Spleen (tissue), 11 donors: ENCODE measurements around the gene NPM3. TPM values are rescaled to one million over a fixed set of nuclear protein-coding genes. Genes with fewer than 3 reads are reported as not detected.

Experiments
- DNase-seq: peaks from one replicate; pipeline ENCODE4 v3.0.0-alpha.2; 2020
- H3K27ac ChIP-seq, 8 donors: fragments of 200-600 bp; sonication (generic) in 7 of 8; 1 replicate in 4 of 8; 2 replicates in 4 of 8; pipeline versions ENCODE4 v1.5.0 to v1.8.0; 2016 to 2021; ENCODE audit warnings: inconsistent platforms in 4 of 8, mild to moderate bottlenecking in 4 of 8, moderate library complexity in 1 of 8
- H3K27me3 ChIP-seq, 7 donors: fragments of 200-600 bp; sonication (generic) in 6 of 7; replicated peaks in 1 of 7; 1 replicate in 4 of 7; 2 replicates in 3 of 7; pipeline versions ENCODE4 v1.5.0 to v1.8.0; 2016 to 2021; ENCODE audit warnings: inconsistent platforms in 3 of 7, mild to moderate bottlenecking in 1 of 7
- H3K36me3 ChIP-seq, 6 donors: fragments of 200-600 bp; sonication (generic) in 5 of 6; 1 replicate in 4 of 6; 2 replicates in 2 of 6; pipeline versions ENCODE4 v1.5.0 to v1.8.0; 2016 to 2021; ENCODE audit warnings: inconsistent platforms in 2 of 6
- H3K4me1 ChIP-seq, 6 donors: fragments of 200-600 bp; sonication (generic) in 5 of 6; 1 replicate in 3 of 6; 2 replicates in 3 of 6; pipeline versions ENCODE4 v1.5.0 to v1.8.0; 2016 to 2021; ENCODE audit warnings: inconsistent platforms in 3 of 6
- H3K4me3 ChIP-seq, 8 donors: fragments of 200-600 bp; sonication (generic) in 7 of 8; 1 replicate in 4 of 8; 2 replicates in 4 of 8; pipeline versions ENCODE4 v1.5.0 to v1.8.0; 2016 to 2021; ENCODE audit warnings: inconsistent platforms in 4 of 8, mild to moderate bottlenecking in 4 of 8, moderate library complexity in 2 of 8
- H3K9me3 ChIP-seq, 8 donors: fragments of 200-600 bp; sonication (generic) in 7 of 8; 1 replicate in 4 of 8; 2 replicates in 4 of 8; pipeline versions ENCODE4 v1.5.0 to v1.8.0; 2016 to 2021; ENCODE audit warnings: inconsistent platforms in 4 of 8
- POLR2A ChIP-seq, 3 donors: fragments of 450-650 bp; IDR thresholded peaks; one replicate each; pipeline ENCODE4 v1.5.1; 2017; ENCODE audit warnings: antibody characterized with exemption in 3 of 3, mild to moderate bottlenecking in 1 of 3
- POLR2AphosphoS5 ChIP-seq, 3 donors: sonication (generic); formaldehyde crosslinking; IDR thresholded peaks; one replicate each; pipeline ENCODE4 v1.5.1; 2017; ENCODE audit warnings: antibody characterized with exemption in 3 of 3
- WGBS, 5 donors: extraction: QIAGEN DNeasy Blood & Tissue Kit in 3 of 5; methylation state at CpG; one replicate each; pipeline versions ENCODE4 v1.1.5 to v1.1.7; 2013 to 2018; 5-methylcytosine and 5-hydroxymethylcytosine counted together
- intact Hi-C: fragments of 100-400 bp; cut with DNase I; formaldehyde crosslinking; loops from one replicate; pipeline ENCODE4 v1.15.0; 2023; ENCODE audit warnings: low total_unique reads
- polyA plus RNA-seq, 3 donors: library from polyadenylated mRNA; stranded (reverse); fragments of 200-250 nt; gene quantifications; one replicate each; pipeline ENCODE4 v1.2.1, GENCODE V29; 2013
- total RNA-seq, 7 donors: library from RNA; depleted of rRNA in 3 of 7; stranded (reverse); fragments of >200 nt in 3 of 7; fragmentation: NEBNext Ultra II Directional in 4 of 7; extraction: Animal tissue kit (Norgen Biotek cat#: 25700) in 4 of 7; gene quantifications; one replicate each; pipeline versions ENCODE4 v1.1.0 to v1.2.1, GENCODE V29; 2016 to 2021
- TF ChIP-seq, protein P1 (sequence below), 11 experiments: fragments of 200-600 bp in 7 of 11; fragments of 450-650 bp in 4 of 11; sonication (generic) in 4 of 11; IDR thresholded peaks in 8 of 11; conservative IDR thresholded peaks in 3 of 11; 1 replicate in 7 of 11; 2 replicates in 4 of 11; pipeline versions ENCODE4 v1.4.0 to v1.8.0; 2016 to 2021; ENCODE audit warnings: antibody characterized with exemption in 11 of 11, inconsistent platforms in 4 of 11, mild to moderate bottlenecking in 1 of 11
- donor health status: healthy with polysubstance abuse.
- donor health status: DM: no; HTN: no; CAD: no; lungs with moderate emphysema.
- donor health status: DM: no; HTN: no; CAD: no.
- donor health status: Bipolar disorder and iron deficiency.
- donor health status: healthy.
- donor health status: DM: no; HTN: no; CAD: no.
- donor health status: DM: yes; HTN: yes; CAD: no.

NPM3 gene
- total and polyA plus RNA-seq, 10 donors = 16.8 to 54.6 (median 28.6) TPM

DNA sequence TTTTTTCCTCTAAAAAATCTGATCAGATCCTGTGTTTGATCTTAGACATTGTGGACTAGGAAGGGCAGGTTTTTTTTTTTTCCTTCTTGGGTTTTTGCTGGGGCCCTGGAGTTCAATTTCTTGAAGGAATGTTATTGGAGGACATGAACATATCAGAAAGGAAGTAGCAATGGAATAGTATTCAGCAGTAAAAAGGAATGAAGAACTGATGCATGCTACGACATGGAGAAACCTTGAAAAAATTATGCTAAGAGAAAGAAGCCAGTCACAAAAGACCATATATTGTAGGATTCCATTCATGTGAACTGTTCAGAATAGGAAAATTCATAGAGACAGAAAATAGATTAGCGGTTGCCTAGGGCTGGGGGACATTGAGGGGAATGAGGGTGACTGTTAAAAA, 41.3 kb downstream of the NPM3 start:
- Histone ChIP-seq H3K36me3 (no peaks in the 10 kb centered on the region), H3K4me3 (no peak overlapping the region), H3K27ac (no peak overlapping the region), H3K4me1 (no peaks in the 10 kb centered on the region), H3K27me3 (peaks cover 0 to 35% (median 0%) of the 10 kb centered on the region in 7 donors), H3K9me3 (no peaks in the 10 kb centered on the region)
- no peak for TF ChIP-seq POLR2A (IDR thresholded peaks at IDR 0.05)
- TF ChIP-seq, protein P1, sequence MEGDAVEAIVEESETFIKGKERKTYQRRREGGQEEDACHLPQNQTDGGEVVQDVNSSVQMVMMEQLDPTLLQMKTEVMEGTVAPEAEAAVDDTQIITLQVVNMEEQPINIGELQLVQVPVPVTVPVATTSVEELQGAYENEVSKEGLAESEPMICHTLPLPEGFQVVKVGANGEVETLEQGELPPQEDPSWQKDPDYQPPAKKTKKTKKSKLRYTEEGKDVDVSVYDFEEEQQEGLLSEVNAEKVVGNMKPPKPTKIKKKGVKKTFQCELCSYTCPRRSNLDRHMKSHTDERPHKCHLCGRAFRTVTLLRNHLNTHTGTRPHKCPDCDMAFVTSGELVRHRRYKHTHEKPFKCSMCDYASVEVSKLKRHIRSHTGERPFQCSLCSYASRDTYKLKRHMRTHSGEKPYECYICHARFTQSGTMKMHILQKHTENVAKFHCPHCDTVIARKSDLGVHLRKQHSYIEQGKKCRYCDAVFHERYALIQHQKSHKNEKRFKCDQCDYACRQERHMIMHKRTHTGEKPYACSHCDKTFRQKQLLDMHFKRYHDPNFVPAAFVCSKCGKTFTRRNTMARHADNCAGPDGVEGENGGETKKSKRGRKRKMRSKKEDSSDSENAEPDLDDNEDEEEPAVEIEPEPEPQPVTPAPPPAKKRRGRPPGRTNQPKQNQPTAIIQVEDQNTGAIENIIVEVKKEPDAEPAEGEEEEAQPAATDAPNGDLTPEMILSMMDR (IDR thresholded peaks at IDR 0.05 in 8 of 11, conservative IDR thresholded peaks at IDR 0.05 in 3 of 11) = no peak
- TF ChIP-seq POLR2AphosphoS5 (IDR thresholded peaks at IDR 0.05) = no peak
- intact Hi-C loops = no loop called here
- no peak for DNase-seq
- WGBS, 5 donors = 44 to 51% (median 46%) methylated on average over 2 of the region's 2 CpGs

GRCh38 chr10:101736666-101737065, 46.6 kb downstream of the NPM3 start:
- Histone ChIP-seq H3K9me3 (no peaks in the 10 kb centered on the region), H3K27ac (no peak overlapping the region), H3K4me1 (no peaks in the 10 kb centered on the region), H3K27me3 (peaks cover 0 to 56% (median 0%) of the 10 kb centered on the region in 7 donors), H3K4me3 (no peak overlapping the region), H3K36me3 (no peaks in the 10 kb centered on the region)
- intact Hi-C loops = no loop called here
- no peak for DNase-seq
- WGBS, 5 donors = 75 to 83% (median 79%) methylated on average over 3 of the region's 3 CpGs
- TF ChIP-seq, protein P1 (IDR thresholded peaks at IDR 0.05 in 8 of 11, conservative IDR thresholded peaks at IDR 0.05 in 3 of 11) = no peak
- TF ChIP-seq POLR2AphosphoS5 (IDR thresholded peaks at IDR 0.05) = no peak
- TF ChIP-seq POLR2A (IDR thresholded peaks at IDR 0.05) = no peak

DNA sequence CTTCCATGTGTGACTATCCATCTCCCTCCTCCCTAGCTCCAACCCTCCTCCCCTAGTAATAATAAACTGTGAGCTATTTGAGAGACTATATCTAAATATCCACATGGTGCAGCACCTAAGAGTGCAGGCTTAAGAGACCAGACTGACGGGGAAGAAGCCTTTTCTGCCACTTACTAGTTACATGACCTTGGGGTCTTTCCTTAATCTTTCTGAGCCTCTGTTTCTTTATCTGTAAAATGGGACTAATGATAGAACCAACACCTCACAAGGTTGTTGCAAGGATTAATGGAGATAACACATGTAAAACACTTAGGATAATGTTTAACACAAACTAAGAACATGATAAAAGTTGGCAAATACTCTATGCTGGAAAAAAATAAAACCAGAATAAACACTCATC, 51.1 kb downstream of the NPM3 start:
- TF ChIP-seq POLR2A (IDR thresholded peaks at IDR 0.05) = no peak
- no peak for TF ChIP-seq POLR2AphosphoS5 (IDR thresholded peaks at IDR 0.05)
- TF ChIP-seq, protein P1 (IDR thresholded peaks at IDR 0.05 in 8 of 11, conservative IDR thresholded peaks at IDR 0.05 in 3 of 11) = no peak

More for the DNA sequence above, 51.1 kb downstream of the NPM3 start:
- H3K9me3 ChIP-seq = no peaks in the 10 kb centered on the region
- intact Hi-C loops = no loop called here
- H3K4me1 ChIP-seq = no peaks in the 10 kb centered on the region
- no peak for DNase-seq
- H3K36me3 ChIP-seq = no peaks in the 10 kb centered on the region
- no peak overlapping the region for H3K27ac ChIP-seq
- no peak overlapping the region for H3K4me3 ChIP-seq
- 63 to 77% (median 64%) methylated on average over 1 of the region's 1 CpG for WGBS, 5 donors
- peaks cover 0 to 22% (median 0%) of the 10 kb centered on the region in 7 donors for H3K27me3 ChIP-seq

Other genes with a start within 250 kb of the NPM3 start
- 10 to 100 TPM; 27.6 to 36.7 (median 28.9) TPM for gene POLL, start 195.2 kb downstream of the NPM3 start, total RNA-seq
- gene POLL, start 195.2 kb downstream of the NPM3 start, polyA plus RNA-seq = 10 to 100 TPM; 22.3 to 40.3 (median 39.0) TPM
- gene DPCD, start 195.1 kb downstream of the NPM3 start, total RNA-seq = 1 to 10 TPM; 3.2 to 9.6 (median 5.4) TPM
- 1 to 10 TPM; 3.2 to 4.5 (median 4.4) TPM for gene DPCD, start 195.1 kb downstream of the NPM3 start, polyA plus RNA-seq
- gene FBXW4, start 88.3 kb downstream of the NPM3 start, total RNA-seq = 10 to 100 TPM; 51.1 to 78.1 (median 64.3) TPM
- gene FBXW4, start 88.3 kb downstream of the NPM3 start, polyA plus RNA-seq = 10 to 100 TPM; 24.1 to 38.6 (median 31.7) TPM
- gene FGF8, start 7.3 kb downstream of the NPM3 start, total RNA-seq = not detected
- gene FGF8, start 7.3 kb downstream of the NPM3 start, polyA plus RNA-seq = under 1 TPM in 2 of 3 donors, not detected in 1; 0.11 TPM
- gene OGA, start 35.0 kb upstream of the NPM3 start, total RNA-seq = 100 to 1,000 TPM; 143 to 234 (median 172) TPM
- gene OGA, start 35.0 kb upstream of the NPM3 start, polyA plus RNA-seq = 10 to 100 TPM; 65.7 to 87.0 (median 68.3) TPM
- gene KCNIP2, start 60.4 kb upstream of the NPM3 start, total RNA-seq = 1 to 10 TPM; 4.2 to 8.6 (median 6.5) TPM
- gene KCNIP2, start 60.4 kb upstream of the NPM3 start, polyA plus RNA-seq = 1 to 10 TPM in 2 of 3 donors, under 1 TPM in 1; 1.00 to 1.7 (median 1.3) TPM